K562 (cell line): Measurements from ENCODE around the gene GPX2. TPM values are rescaled to one million over a fixed set of nuclear protein-coding genes. Genes with fewer than 3 reads are reported as not detected.
A peak's percentile ranks its signal among the peaks of the same experiment; 100 is the strongest.

Experiments
- ATAC-seq: fragments of 200-7000 bp; cut with Tn5 transposase; 3 replicates; pipeline ENCODE4 v1.9.1; 2020; ENCODE audit warnings: moderate library complexity
- BruUV-seq: library from RNA; stranded (reverse); fragments of 400-500 nt; replicated peaks from 2 replicates; lab custom pipeline; 2021; lab: Mats Ljungman, UMichigan
- CTCF ChIA-PET: fragments of 300-600 bp; formaldehyde crosslinking; extraction: SDS; loops from one replicate; lab custom pipeline; 2021; ENCODE audit warnings: low intra/inter-chr PET ratio; lab: Yijun Ruan, JAX
- POLR2A ChIA-PET: fragments of 300-600, 350-650 bp; sonication (Branson Sonifier 250); formaldehyde crosslinking; extraction: SDS; loops from one replicate; lab custom pipeline; 2021; ENCODE audit warnings: antibody characterized with exemption, inconsistent platforms; lab: Yijun Ruan, JAX
- DNase-seq, 4 experiments: peaks; one replicate each; pipeline versions ENCODE4 v3.0.0 to v3.0.0-alpha.2; 2011 to 2018; ENCODE audit warnings: low spot score in 3 of 4, mixed read lengths in 3 of 4; ENCODE audit errors: extremely low read depth in 1 of 4
- FAIRE-seq: peaks from 2 replicates; lab custom pipeline; 2011; peaks lifted over from hg19 to GRCh38; lab: Jason Lieb, UNC
- H2AFZ ChIP-seq: 2 replicates; pipeline ENCODE4 v1.6.0; 2011; ENCODE audit warnings: low read depth, low read length, control low read depth, inconsistent platforms
- H3K27ac ChIP-seq: fragments of 200-600 bp; 3 replicates; pipeline ENCODE4 v1.8.0; 2011; ENCODE audit warnings: low read depth, mild to moderate bottlenecking, control low read depth, inconsistent platforms, low read length, moderate library complexity, mixed read lengths; ENCODE audit errors: extremely low read depth
- H3K27me3 ChIP-seq, 2 experiments: fragments of 300-600 bp in 1 of 2; 2 replicates in 1 of 2; 3 replicates in 1 of 2; pipeline versions ENCODE4 v1.6.0 to v1.8.0; 2011; ENCODE audit warnings: inconsistent platforms in 2 of 2, low read length in 2 of 2, mild to moderate bottlenecking in 1 of 2, mixed read lengths in 1 of 2, moderate library complexity in 1 of 2; ENCODE audit not compliant: control insufficient read depth in 2 of 2, insufficient read depth in 2 of 2
- H3K36me3 ChIP-seq: fragments of 300-600 bp; 3 replicates; pipeline ENCODE4 v1.8.0; 2011; ENCODE audit warnings: mild to moderate bottlenecking, low read length, inconsistent platforms; ENCODE audit not compliant: control insufficient read depth, insufficient read depth
- H3K4me1 ChIP-seq, 2 experiments: fragments of 200-600 bp in 1 of 2; replicated peaks in 1 of 2; 2 replicates in 1 of 2; 3 replicates in 1 of 2; pipeline versions ENCODE4 v1.5.1 to v1.8.0; 2011; ENCODE audit warnings: inconsistent platforms in 2 of 2, low read length in 2 of 2, mild to moderate bottlenecking in 1 of 2, mixed read lengths in 1 of 2, moderate library complexity in 1 of 2; ENCODE audit not compliant: control insufficient read depth in 2 of 2, insufficient read depth in 2 of 2
- H3K4me2 ChIP-seq: 2 replicates; pipeline ENCODE4 v1.6.1; 2011; ENCODE audit warnings: low read length, control low read depth, inconsistent platforms, mixed read lengths; ENCODE audit not compliant: insufficient read depth
- H3K4me3 ChIP-seq: fragments of 200-600 bp; sonication (generic), shearing (Covaris generic); 2 replicates; pipeline ENCODE4 v1.5.1; 2016; ENCODE audit warnings: control low read depth, inconsistent platforms
- H3K79me2 ChIP-seq: fragments of 200-600 bp; 3 replicates; pipeline ENCODE4 v1.8.0; 2011; ENCODE audit warnings: low read length, inconsistent platforms; ENCODE audit not compliant: control insufficient read depth, insufficient read depth
- H3K9ac ChIP-seq, 2 experiments: 2 replicates each; pipeline versions ENCODE4 v1.6.0 to v1.6.1; 2011; ENCODE audit warnings: low read depth in 2 of 2, low read length in 2 of 2, control low read depth in 1 of 2, inconsistent platforms in 1 of 2, mild to moderate bottlenecking in 1 of 2, mixed read lengths in 1 of 2; ENCODE audit not compliant: insufficient read depth in 1 of 2
- H3K9me1 ChIP-seq: one replicate; pipeline ENCODE4 v1.6.0; 2011; ENCODE audit warnings: inconsistent platforms, mild to moderate bottlenecking, low read length, moderate library complexity; ENCODE audit not compliant: control insufficient read depth, insufficient read depth
- H3K9me3 ChIP-seq: replicated peaks from 2 replicates; pipeline ENCODE4 v1.5.1; 2011; ENCODE audit warnings: low read depth, low read length, inconsistent platforms; ENCODE audit not compliant: control insufficient read depth, insufficient read depth
- H4K20me1 ChIP-seq: replicated peaks from 2 replicates; pipeline ENCODE4 v1.6.1; 2011; ENCODE audit warnings: low read length, inconsistent platforms, mixed read lengths; ENCODE audit not compliant: control insufficient read depth, insufficient read depth
- CSDE1 ChIP-seq, 2 experiments: fragments of 450-650 bp; IDR thresholded peaks; 2 replicates each; pipeline ENCODE4 v1.6.1; 2016; ENCODE audit warnings: mild to moderate bottlenecking in 1 of 2
- PHF20 ChIP-seq: fragments of 450-650 bp; IDR thresholded peaks from 2 replicates; pipeline ENCODE4 v1.6.1; 2018; ENCODE audit not compliant: partially characterized antibody
- SMAD3 ChIP-seq: fragments of 450-650 bp; formaldehyde crosslinking; conservative IDR thresholded peaks from 2 replicates; pipeline ENCODE4 v1.4.0; 2020; ENCODE audit warnings: mild to moderate bottlenecking
- SPI1 ChIP-seq: IDR thresholded peaks from 2 replicates; pipeline ENCODE4 v1.6.1; 2011; ENCODE audit warnings: low read depth, low read length, control low read depth, borderline replicate concordance
- ZFX ChIP-seq: sonication (generic); formaldehyde crosslinking; IDR thresholded peaks from 2 replicates; pipeline ENCODE4 v1.8.0; 2022; ENCODE audit warnings: mild to moderate bottlenecking, missing genetic modification reagents, moderate library complexity
- WGBS: fragments of 100-300 bp; shearing (Covaris generic); methylation state at CpG from one replicate; pipeline ENCODE4 v1.1.6; 2016; ENCODE audit warnings: low coverage, mixed read lengths; ENCODE audit not compliant: insufficient coverage; ENCODE audit errors: missing lambda C conversion rate; 5-methylcytosine and 5-hydroxymethylcytosine counted together
- in situ Hi-C: fragments of 300-500 bp; cut with MboI; formaldehyde crosslinking; loops from 4 replicates; pipeline ENCODE4 v1.15.0; 2018; ENCODE audit warnings: inconsistent platforms, mixed read lengths
- intact Hi-C: fragments of 100-400 bp; cut with micrococcal nuclease; formaldehyde crosslinking; loops from 2 replicates; pipeline ENCODE4 v1.14.2; 2022
- polyA plus RNA-seq, 8 experiments: library from polyadenylated mRNA; depleted of rRNA in 4 of 8; stranded (reverse) in 5 of 8; unstranded in 3 of 8; fragments of >200 nt; fragmentation: Nextera tagmentation in 2 of 8; fragmentation: Illumina TruSeq in 1 of 8; extraction: Ambion mirVana in 2 of 8; extraction: Trizol in 1 of 8; gene quantifications; 2 replicates each; pipeline versions ENCODE4 v1.2.1 to v1.2.3, GENCODE V29; 2011 to 2014; ENCODE audit warnings: inconsistent platforms in 1 of 8, missing spikeins in 1 of 8
- total RNA-seq, 7 experiments: library from RNA; depleted of rRNA in 6 of 7; stranded (reverse); fragments of >200 nt in 6 of 7; fragmentation: Illumina TruSeq in 2 of 7; extraction: Trizol in 2 of 7; gene quantifications; 2 replicates each; pipeline versions ENCODE4 v1.2.1 to v1.2.3, GENCODE V29; 2011 to 2021; ENCODE audit warnings: low replicate concordance in 1 of 7
- TF ChIP-seq, protein P1 (sequence below): fragments of 450-650 bp; IDR thresholded peaks from 2 replicates; pipeline ENCODE4 v1.7.0; 2016; ENCODE audit warnings: borderline replicate concordance
- TF ChIP-seq, protein P2 (sequence below), 3 experiments: IDR thresholded peaks in 2 of 3; conservative IDR thresholded peaks in 1 of 3; 2 replicates each; pipeline ENCODE4 v1.5.1; 2011 to 2012; ENCODE audit warnings: low read length in 3 of 3, mild to moderate bottlenecking in 3 of 3, control low read depth in 2 of 3, improper control_type of control experiment in 1 of 3, inconsistent platforms in 1 of 3, low read depth in 1 of 3, mixed read lengths in 1 of 3, moderate library complexity in 1 of 3; ENCODE audit not compliant: insufficient read depth in 2 of 3

GPX2 gene
- total and polyA plus RNA-seq, 9 of the 15 experiments (the other 6 are each of a cell fraction or from before 2014, with no cell fraction given): 0.24 TPM; not detected in 8

DNA sequence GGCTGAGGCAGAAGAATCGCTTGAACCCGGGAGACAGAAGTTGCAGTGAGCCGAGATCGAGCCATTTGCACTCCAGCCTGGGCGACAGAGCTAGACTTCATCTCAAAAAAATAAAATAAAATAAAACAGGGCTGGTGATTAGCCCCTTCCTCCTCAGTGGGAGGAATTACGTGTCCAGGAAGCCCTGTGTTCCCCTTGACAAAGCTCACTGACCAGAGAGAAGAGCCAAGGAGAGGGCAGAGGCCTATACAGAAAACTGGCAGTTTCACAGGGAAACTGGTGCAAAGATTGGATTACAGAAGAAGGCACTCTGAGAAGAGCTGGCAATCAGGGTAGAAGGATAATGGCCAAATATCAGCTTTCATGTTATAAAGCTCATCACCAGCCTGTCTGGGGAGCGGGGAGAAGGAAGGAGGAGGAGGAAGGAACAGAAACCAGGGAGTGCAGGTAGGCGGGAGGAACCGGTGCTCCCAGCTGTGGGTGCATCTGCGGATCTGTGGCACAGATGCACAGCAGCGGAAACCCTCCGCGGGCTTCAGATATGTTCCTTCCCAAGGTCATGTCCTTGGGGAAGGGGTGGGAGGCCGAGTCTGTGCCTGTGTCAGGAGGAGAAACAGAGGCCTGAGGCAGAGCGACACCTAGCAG, 22.9 kb upstream of the GPX2 start (continued):
- TF ChIP-seq, protein P1, sequence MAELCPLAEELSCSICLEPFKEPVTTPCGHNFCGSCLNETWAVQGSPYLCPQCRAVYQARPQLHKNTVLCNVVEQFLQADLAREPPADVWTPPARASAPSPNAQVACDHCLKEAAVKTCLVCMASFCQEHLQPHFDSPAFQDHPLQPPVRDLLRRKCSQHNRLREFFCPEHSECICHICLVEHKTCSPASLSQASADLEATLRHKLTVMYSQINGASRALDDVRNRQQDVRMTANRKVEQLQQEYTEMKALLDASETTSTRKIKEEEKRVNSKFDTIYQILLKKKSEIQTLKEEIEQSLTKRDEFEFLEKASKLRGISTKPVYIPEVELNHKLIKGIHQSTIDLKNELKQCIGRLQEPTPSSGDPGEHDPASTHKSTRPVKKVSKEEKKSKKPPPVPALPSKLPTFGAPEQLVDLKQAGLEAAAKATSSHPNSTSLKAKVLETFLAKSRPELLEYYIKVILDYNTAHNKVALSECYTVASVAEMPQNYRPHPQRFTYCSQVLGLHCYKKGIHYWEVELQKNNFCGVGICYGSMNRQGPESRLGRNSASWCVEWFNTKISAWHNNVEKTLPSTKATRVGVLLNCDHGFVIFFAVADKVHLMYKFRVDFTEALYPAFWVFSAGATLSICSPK: no peak
- TF ChIP-seq PHF20: no peak

DNA sequence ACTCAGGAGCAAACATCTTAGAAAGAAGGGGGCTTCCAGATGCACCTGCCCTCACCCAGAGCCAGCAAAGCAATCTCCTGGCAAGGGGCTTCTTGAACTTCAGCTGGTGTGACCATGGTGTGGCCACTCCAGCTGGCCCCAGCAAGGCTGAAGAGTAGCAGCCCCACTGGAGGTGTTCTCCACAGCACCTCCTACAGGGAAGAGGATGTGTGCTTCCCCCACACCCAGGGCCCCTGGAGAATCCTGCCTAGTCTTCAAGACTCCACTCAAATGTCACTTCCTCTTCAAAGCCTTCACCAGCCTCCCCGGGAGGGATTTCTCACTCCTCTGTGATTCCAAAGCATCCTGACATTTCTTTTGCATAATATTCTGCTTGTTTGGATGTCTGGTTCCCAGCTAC, 21.1 kb upstream of the GPX2 start:
- Histone ChIP-seq H4K20me1 (peaks cover 6% of the 10 kb centered on the region), H3K9me1 (peaks cover 5% of the 10 kb centered on the region), H3K9me3 (no peaks in the 10 kb centered on the region), H3K9ac (no peak overlapping the region), H3K27me3 (peaks cover 0 to 4% of the 10 kb centered on the region in 2 experiments; a peak in 1 of 5 replicates), H3K4me3 (no peak overlapping the region), H3K4me1 (no peaks in the 10 kb centered on the region; a peak in 1 of 5 replicates), H3K79me2 (no peaks in the 10 kb centered on the region), H3K36me3 (no peaks in the 10 kb centered on the region), H3K27ac (no peak overlapping the region), H3K4me2 (no peak overlapping the region), H2AFZ (no peak overlapping the region)
- BruUV-seq: no TSS peak
- ATAC-seq: peak; percentile 81
- POLR2A ChIA-PET: no interaction called here
- FAIRE-seq: no peak
- peak in 1 of 4 experiments; percentile 26 for DNase-seq
- in situ Hi-C loops: no loop called here
- TF ChIP-seq SMAD3 (no peak), ZFX (no peak), CSDE1 (IDR thresholded peaks at IDR 0.05) (no peak), SPI1 (peak; percentile 10; the same call in 1 of the 2 replicates)
- TF ChIP-seq, protein P2, sequence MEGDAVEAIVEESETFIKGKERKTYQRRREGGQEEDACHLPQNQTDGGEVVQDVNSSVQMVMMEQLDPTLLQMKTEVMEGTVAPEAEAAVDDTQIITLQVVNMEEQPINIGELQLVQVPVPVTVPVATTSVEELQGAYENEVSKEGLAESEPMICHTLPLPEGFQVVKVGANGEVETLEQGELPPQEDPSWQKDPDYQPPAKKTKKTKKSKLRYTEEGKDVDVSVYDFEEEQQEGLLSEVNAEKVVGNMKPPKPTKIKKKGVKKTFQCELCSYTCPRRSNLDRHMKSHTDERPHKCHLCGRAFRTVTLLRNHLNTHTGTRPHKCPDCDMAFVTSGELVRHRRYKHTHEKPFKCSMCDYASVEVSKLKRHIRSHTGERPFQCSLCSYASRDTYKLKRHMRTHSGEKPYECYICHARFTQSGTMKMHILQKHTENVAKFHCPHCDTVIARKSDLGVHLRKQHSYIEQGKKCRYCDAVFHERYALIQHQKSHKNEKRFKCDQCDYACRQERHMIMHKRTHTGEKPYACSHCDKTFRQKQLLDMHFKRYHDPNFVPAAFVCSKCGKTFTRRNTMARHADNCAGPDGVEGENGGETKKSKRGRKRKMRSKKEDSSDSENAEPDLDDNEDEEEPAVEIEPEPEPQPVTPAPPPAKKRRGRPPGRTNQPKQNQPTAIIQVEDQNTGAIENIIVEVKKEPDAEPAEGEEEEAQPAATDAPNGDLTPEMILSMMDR (IDR thresholded peaks at IDR 0.05 in 2 of 3, conservative IDR thresholded peaks at IDR 0.05 in 1 of 3; ENCODE audit: insufficient read depth in 2 of 3, low read depth in 1 of 3, low read length in 3 of 3): peak; percentile 21 to 38 (median 32); a peak in 3 of 6 replicates
- 0% methylated on average over 1 of the region's 1 CpG for WGBS
- intact Hi-C loops: no loop called here
- CTCF ChIA-PET: no interaction called here
